Bladder microvascular endothelial cell (primary cell): Measurements from ENCODE around the gene GAMT. TPM values are rescaled to one million over a fixed set of nuclear protein-coding genes. Genes with fewer than 3 reads are reported as not detected.

Experiments used
- total RNA-seq: library from RNA; depleted of rRNA; stranded (reverse); fragments of >200 nt; gene quantifications from 2 replicates; pipeline ENCODE4 v1.2.3, GENCODE V29; 2014

GAMT gene
- total RNA-seq, result 10.0 and 11.2 TPM in 2 replicates

DNA sequence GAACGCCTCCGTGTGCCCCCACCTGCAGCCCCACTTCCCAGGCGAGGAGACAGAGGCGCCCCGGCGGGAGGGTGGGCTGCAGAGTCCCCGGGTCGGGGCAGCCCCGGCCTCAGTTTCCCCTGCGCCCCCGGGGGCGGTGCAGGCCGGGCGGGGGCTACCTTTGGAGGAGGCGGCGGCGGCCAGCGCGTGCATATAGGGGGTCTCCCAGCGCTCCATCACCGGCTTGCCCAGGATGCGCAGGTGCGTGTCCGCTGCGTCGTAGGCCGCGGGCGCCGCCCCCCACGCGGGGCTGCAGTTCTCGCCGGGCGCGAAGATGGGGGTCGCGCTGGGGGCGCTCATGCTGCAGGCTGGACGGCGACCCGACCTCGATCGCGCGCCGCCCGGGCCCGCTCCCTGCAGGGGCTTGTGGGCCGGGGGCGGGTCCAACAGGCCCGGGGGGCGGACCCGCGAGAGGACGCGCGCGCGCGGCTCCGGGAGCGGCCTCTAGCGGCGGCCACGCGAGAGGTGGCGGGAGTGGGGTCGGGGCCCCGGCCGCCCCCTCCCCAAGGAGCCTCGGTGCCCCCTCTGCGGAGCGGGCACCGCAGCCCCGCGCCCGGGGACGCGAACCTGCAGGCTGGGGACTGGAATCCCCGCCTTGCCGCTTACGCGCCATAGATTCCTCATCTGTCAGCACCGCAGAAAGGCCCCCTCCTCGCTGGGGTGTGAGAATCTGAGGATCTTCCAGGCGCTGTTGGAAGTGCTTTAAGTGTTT is at the start of gene GAMT:
GAMT (minus strand) TSS at position 405 of the 751 bp plus-strand sequence; CDS start at position 339, 66 bp downstream.

GRCh38 chr19:1449467-1450442 is 48.4 kb upstream of the GAMT start, which contains the start of gene APC2:
Gene APC2, plus strand, starts transcription at chr19:1450121. Its CDS starts 2,881 bp downstream, at chr19:1453002.

DNA sequence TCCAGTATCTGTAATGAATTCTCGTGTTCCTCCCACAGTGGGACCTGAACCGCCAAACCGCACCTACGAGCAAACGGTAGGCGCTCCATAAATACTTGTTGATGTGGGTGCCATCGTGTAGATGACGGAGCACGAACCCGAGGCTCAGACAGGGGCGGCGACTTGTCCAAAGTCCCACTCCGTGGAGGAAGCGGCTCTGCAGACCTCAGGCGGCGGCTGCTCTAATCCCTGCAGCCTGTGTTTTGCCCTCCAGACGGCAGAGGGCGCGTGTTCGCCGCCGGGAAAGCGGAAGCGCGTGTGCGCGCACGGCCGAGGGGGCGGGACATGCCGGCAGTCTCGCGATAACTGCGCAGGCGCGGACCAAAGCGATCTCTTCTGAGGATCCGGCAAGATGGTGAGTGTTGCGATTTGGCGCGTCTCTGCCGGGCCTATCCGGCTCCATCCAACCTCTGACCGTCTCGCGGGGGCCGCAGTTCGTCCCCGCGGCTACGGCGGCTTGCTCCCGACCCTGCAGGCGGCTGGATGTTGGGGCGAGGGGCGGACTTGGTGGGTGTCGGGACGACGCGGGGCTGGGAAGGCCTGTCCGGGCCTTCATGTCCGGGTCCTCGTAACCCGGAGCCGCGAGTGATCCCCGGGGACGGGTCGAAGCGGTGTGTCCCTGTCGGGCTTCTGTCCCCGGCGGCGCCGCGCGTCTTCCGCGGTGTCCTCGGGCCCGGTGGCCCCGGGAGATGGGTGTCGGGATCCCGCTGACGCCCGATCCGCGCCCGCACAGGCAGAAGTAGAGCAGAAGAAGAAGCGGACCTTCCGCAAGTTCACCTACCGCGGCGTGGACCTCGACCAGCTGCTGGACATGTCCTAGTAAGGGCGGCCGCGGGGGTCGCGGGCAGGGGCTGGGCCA is 36.9 kb upstream of the GAMT start, which contains the start of gene RPS15:
RPS15 (plus strand) TSS at position 362 of the 898 bp plus-strand sequence; CDS start at position 392, 30 bp downstream.

GRCh38 chr19:1407528-1408299 is 6.4 kb upstream of the GAMT start, which contains the start of gene DAZAP1:
Gene DAZAP1, plus strand, starts transcription at chr19:1407586. Its CDS starts 188 bp downstream, at chr19:1407774.

DNA sequence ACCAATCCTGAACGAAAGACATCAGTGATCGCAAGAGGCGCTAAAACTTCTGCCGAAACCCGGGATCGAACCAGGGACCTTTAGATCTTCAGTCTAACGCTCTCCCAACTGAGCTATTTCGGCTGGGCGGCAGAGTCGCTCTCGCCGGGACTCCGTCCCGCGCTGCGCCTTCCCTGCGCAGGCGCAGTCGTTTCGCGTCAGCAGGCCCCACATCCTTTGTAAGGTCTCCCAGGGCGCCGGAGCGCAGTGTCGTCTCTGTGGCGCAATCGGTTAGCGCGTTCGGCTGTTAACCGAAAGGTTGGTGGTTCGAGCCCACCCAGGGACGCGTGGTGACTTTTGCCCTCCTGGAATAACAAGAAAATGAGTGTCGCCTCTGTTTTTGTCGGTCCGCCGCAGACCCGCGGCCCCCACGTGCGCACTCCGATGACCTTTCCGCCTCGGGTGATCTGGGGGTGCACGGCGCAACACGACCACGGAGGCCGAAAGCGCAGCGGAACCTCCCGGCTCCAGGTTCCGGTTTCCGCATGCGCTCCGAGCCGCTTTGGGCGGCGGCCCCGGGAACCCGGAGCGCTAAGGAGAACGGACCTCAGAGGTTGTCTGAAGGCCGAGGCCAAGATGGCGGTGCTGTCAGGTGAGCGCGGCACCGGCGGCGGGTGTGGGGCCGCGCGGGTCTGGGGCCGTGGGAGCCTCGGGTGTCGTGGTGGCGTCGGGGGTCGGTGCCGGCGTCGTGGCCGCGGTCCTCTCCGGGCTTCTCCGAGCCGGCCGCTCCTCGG is 17.8 kb downstream of the GAMT start, which contains the start of gene NDUFS7:
NDUFS7 (plus strand) TSS at position 596 of the 773 bp plus-strand sequence; CDS start at position 616, 20 bp downstream.

Other genes with a start within 250 kb of the GAMT start
- gene SBNO2, start 227.3 kb downstream of the GAMT start, total RNA-seq, result 29.0 and 60.5 TPM in 2 replicates
- gene STK11, start 195.8 kb downstream of the GAMT start, total RNA-seq, result 87.0 and 87.3 TPM in 2 replicates
- 0.81 and 3.0 TPM in 2 replicates for gene CBARP, start 163.5 kb downstream of the GAMT start, total RNA-seq
- 31.1 and 39.6 TPM in 2 replicates for gene ATP5F1D, start 159.8 kb downstream of the GAMT start, total RNA-seq
- 9.9 and 15.6 TPM in 2 replicates for gene MIDN, start 153.0 kb downstream of the GAMT start, total RNA-seq
- 65.4 and 95.7 TPM in 2 replicates for gene CIRBP, start 132.2 kb downstream of the GAMT start, total RNA-seq
- gene FAM174C, start 126.0 kb downstream of the GAMT start, total RNA-seq, result 13.4 and 18.3 TPM in 2 replicates
- 0.19 TPM in 1 of 2 replicates, not detected in the other for gene EFNA2, start 115.7 kb downstream of the GAMT start, total RNA-seq
- 60.6 and 68.3 TPM in 2 replicates for gene NDUFS7, start 17.6 kb downstream of the GAMT start, total RNA-seq
- gene DAZAP1, start 6.0 kb upstream of the GAMT start, total RNA-seq, result 61.4 and 81.4 TPM in 2 replicates
- 323 and 507 TPM in 2 replicates for gene RPS15, start 36.9 kb upstream of the GAMT start, total RNA-seq
- gene APC2, start 48.6 kb upstream of the GAMT start, total RNA-seq, result under 0.01 and 0.06 TPM in 2 replicates
- 12.3 and 21.6 TPM in 2 replicates for gene C19orf25, start 77.7 kb upstream of the GAMT start, total RNA-seq
- gene PCSK4, start 88.8 kb upstream of the GAMT start, total RNA-seq, result 0.32 and 1.4 TPM in 2 replicates
- 0.38 and 1.5 TPM in 2 replicates for gene REEP6, start 89.6 kb upstream of the GAMT start, total RNA-seq
- gene ADAMTSL5, start 111.5 kb upstream of the GAMT start, total RNA-seq, result 0.06 TPM in 1 of 2 replicates, not detected in the other
- gene PLK5, start 122.5 kb upstream of the GAMT start, total RNA-seq, result not detected in 2 replicates
- 52.5 and 71.4 TPM in 2 replicates for gene MEX3D, start 166.8 kb upstream of the GAMT start, total RNA-seq
- 81.1 and 156 TPM in 2 replicates for gene MBD3, start 191.3 kb upstream of the GAMT start, total RNA-seq
- 78.5 and 110 TPM in 2 replicates for gene UQCR11, start 203.9 kb upstream of the GAMT start, total RNA-seq